Measurements from ENCODE around the gene CYGB. TPM values are rescaled to one million over a fixed set of nuclear protein-coding genes. Genes with fewer than 3 reads are reported as not detected.

Gene CYGB
- total RNA-seq, 2 donors from 2014 or later, result 7.0 to 13.8 TPM

- Histone ChIP-seq H3K36me3 (no peaks in the 10 kb centered on the region), H3K27me3 (replicated peaks; ENCODE audit: insufficient read depth) (no peaks in the 10 kb centered on the region), H3K9me3 (no peaks in the 10 kb centered on the region), H3K4me1 (replicated peaks) (peaks cover 6% of the 10 kb centered on the region), H3K27ac (no peak overlapping the region), H3K4me3 (no peak overlapping the region)
- 87% methylated on average over 17 of the region's 17 CpGs for WGBS
- no peak for DNase-seq (ENCODE audit: low spot score)
- intact Hi-C loops (cut with DNase I), result no loop called here
- no peak for TF ChIP-seq POLR2A (IDR thresholded peaks at IDR 0.05)
- no peak for TF ChIP-seq CTCF (IDR thresholded peaks at IDR 0.05)
- no peak for TF ChIP-seq POLR2AphosphoS5 (IDR thresholded peaks at IDR 0.05)
Measured at GRCh38 chr17:76491271-76492122, 46.0 kb downstream of the CYGB start.

DNA sequence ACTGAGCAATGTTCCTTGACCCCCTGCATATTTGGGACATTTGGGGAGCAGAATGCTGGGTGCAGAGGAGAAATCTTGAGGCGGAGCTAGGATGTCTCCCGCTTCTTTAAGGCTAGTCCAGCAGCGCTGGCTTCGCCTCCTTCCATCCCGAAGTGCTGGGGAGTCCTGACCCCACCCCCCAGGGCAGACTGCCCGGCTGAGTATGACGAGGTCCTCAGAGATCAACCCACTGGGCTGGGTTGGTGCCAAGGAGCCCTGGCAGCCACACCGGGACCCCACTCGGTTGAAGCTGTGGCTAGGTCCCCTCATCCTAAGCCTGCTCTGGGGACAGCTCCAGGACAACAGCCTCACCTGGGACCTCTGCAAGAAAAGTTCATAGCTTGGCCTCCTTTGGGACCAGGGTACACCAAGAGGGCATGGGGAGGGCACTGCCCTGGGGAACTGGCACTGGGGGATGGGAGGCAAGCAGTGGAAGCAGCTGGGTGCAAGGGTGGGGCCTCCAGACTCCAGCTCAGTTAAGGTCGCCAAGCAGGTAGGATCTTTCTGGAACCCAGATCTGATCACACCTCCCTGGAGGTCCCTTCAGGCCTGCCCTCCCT lies 47.3 kb downstream of the CYGB start:
- Histone ChIP-seq H3K36me3 (no peaks in the 10 kb centered on the region), H3K27ac (no peak overlapping the region), H3K9me3 (no peaks in the 10 kb centered on the region), H3K27me3 (replicated peaks; ENCODE audit: insufficient read depth) (no peaks in the 10 kb centered on the region), H3K4me3 (no peak overlapping the region), H3K4me1 (replicated peaks) (no peaks in the 10 kb centered on the region)
- TF ChIP-seq POLR2A (IDR thresholded peaks at IDR 0.05), result no peak
- TF ChIP-seq CTCF (IDR thresholded peaks at IDR 0.05), result no peak
- TF ChIP-seq POLR2AphosphoS5 (IDR thresholded peaks at IDR 0.05), result no peak
- 75% methylated on average over 10 of the region's 10 CpGs for WGBS
- intact Hi-C loops (cut with DNase I), result no loop called here
- no peak for DNase-seq (ENCODE audit: low spot score)

GRCh38 chr17:76487451-76488192 lies 49.9 kb downstream of the CYGB start:
- no peaks in the 10 kb centered on the region for H3K9me3 ChIP-seq
- H3K36me3 ChIP-seq, result no peaks in the 10 kb centered on the region
- 95% methylated on average over 22 of the region's 22 CpGs for WGBS
- H3K27me3 ChIP-seq (replicated peaks; ENCODE audit: insufficient read depth), result no peaks in the 10 kb centered on the region
- H3K4me3 ChIP-seq, result no peak overlapping the region
- TF ChIP-seq POLR2A (IDR thresholded peaks at IDR 0.05) (no peak), POLR2AphosphoS5 (IDR thresholded peaks at IDR 0.05) (no peak), CTCF (IDR thresholded peaks at IDR 0.05) (no peak)
- H3K4me1 ChIP-seq (replicated peaks), result no peaks in the 10 kb centered on the region
- intact Hi-C loops (cut with DNase I), result no loop called here
- no peak overlapping the region for H3K27ac ChIP-seq
- DNase-seq (ENCODE audit: low spot score), result no peak

DNA sequence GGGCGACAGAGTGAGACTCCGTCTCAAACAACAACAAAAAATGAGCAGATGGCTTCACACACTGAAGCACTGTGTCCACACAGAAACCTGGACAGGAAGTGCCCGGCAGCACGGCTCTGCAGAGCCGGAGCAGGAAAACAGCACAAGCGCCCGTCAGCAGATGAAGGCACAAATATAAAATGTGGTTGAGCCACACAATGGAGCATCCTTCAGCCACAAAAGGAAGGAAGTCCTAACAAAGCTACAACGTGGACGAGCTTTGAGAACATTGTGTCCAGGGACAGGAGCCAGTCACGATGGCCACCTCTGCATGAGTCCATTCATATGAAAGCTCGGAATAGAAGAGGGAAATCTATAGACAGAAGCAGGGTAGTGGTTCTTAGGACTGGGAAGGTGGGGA lies 51.9 kb downstream of the CYGB start:
- 42% methylated on average over 11 of the region's 11 CpGs for WGBS
- TF ChIP-seq POLR2A (IDR thresholded peaks at IDR 0.05) (no peak), CTCF (IDR thresholded peaks at IDR 0.05) (no peak), POLR2AphosphoS5 (IDR thresholded peaks at IDR 0.05) (peak; percentile 62)
- Histone ChIP-seq H3K4me1 (replicated peaks) (no peaks in the 10 kb centered on the region), H3K27ac (no peak overlapping the region), H3K36me3 (no peaks in the 10 kb centered on the region), H3K4me3 (no peak overlapping the region), H3K9me3 (no peaks in the 10 kb centered on the region), H3K27me3 (replicated peaks; ENCODE audit: insufficient read depth) (no peaks in the 10 kb centered on the region)
- intact Hi-C loops (cut with DNase I), result no loop called here
- DNase-seq (ENCODE audit: low spot score), result no peak
